ENCODE measurements around the gene PAFAH1B2.
"Not testable (repeated sequence)": the region's sequence is repeated elsewhere in the genome, so short reads cannot be mapped to it uniquely, and the experiment has no call there.

The PAFAH1B2 gene, protein sequence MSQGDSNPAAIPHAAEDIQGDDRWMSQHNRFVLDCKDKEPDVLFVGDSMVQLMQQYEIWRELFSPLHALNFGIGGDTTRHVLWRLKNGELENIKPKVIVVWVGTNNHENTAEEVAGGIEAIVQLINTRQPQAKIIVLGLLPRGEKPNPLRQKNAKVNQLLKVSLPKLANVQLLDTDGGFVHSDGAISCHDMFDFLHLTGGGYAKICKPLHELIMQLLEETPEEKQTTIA

DNA sequence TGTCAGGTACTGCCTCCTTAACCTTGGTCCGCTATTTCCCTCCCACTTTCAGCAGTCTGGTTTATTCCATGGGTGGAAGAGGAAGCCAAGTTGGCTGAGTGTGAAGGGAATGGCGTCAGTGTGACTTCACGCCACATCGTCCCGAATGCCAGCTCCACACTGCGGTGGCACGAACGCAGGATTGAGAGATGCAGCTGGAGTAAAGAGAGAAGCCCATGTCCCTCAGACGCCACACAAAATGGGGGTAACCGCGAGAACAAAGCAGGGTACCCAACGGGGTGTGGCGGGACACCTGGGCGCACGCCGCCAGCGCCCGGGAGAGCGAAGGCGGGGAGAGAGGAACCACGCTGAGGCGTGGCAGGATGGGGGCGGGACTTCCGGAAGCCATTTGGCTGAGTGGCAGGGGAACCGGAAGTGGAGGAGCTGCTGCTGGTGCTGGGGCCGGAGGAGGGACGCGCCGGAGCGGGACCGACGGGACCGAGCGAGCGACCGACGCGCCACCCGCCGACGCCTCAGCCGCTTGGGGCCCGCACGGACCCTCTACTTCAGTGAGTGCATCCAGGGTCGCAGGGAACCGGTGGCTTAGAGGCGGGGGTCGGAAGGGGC lies at the start of gene PAFAH1B2:
PAFAH1B2 (plus strand) TSS at position 417 of the 606 bp plus-strand sequence. CDS start 8,161 bp downstream, outside the sequence.
- peak; percentile 95 for DNase-seq

DNA sequence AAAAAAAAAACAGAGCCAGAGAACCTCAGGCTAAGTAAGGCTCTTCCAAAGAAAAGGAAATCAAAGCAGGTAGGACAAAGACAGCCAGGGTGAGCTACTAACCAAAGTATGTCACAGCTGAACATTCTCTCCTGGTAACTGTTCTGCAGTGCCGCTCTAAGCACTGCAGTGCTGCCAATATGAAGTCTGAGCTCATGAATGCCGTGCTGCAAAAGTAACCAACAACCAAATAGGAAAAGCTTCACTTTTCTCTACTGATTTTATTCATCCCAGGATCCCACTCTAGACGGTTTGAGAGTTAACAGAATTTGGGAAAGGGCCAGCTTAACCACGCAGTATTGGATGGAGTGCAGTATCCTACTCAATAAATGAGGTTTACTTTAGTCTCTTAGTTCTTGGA lies 49.3 kb upstream of the PAFAH1B2 start:
- DNase-seq = peak in 1 of 2 donors; percentile 35

DNA sequence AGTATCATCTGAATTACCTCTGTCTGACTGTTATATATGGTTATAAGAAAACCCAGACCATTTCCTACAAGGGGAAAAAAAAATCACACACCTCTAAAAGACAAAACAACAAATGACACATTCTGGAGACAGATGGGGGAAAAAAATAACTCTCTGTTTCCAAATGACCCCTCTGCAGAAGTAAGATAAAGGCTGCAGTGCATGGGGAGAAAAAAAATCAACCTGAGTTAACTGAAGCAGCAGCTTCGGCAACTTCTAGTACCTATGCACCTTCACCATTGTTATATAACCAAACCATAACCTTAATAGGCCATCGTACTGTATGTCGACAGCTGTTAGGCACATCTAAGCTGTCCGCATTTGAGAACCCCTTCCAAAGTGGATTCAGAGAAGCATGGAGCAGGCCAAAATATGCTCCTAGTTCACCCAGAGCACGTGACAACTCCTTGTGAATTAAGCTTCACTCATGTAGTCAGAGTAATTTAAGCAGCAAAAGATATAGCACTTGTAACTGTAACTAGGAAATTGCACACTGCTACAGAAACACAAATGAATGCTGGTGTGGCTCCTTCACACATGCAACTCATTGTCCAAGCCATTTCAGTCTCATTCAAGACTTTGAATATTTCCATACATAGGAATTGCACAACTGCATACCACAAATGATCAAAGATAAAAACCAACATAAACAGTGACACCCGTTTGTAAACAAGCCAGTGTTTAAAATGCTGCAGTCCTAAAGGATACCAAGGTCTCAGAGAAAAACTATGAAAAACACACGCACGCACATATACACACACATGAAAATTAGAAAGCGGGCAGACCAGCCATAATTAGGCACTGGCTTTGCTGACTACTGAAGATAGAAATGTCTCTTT lies 48.6 kb upstream of the PAFAH1B2 start:
- DNase-seq = peak in 1 of 2 donors; percentile 46

DNA sequence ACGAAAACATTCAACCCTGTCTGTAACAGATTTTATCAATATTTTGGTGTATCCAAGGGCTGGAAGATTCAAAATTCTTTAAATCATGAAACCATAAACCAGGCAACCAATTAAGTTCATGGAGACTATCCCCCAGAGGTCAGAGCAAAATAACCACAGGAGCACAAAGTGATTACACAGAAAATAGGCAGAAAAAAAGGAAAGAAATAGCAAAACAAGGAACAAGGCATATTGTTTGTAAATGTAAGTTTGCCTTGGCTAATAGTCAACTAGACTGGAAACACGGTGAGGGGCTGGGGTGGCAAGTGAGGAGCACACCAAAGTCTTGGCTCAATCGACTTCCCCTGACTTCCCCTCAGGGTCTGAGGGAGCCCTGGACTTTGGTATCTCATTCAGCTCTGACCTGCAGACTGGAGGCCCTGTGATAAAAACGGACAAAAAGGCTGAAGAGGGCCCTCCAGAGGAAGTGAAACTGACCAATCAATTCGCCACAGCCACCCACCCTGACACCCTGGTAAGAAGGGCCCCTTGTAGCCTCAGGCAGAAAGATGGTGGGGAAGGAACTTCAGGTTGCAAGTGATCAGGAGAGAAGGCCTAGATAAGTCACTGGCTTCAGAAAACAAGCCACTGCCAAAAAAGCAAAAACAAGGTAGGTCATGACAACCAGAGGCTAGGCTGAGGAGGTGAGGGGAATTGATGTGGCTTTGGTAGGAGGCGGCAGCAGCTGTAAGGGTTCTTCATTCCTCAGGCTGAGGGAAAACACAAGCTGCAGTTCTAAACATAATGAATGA lies 47.7 kb upstream of the PAFAH1B2 start:
- peak; percentile 66 to 77 for DNase-seq

DNA sequence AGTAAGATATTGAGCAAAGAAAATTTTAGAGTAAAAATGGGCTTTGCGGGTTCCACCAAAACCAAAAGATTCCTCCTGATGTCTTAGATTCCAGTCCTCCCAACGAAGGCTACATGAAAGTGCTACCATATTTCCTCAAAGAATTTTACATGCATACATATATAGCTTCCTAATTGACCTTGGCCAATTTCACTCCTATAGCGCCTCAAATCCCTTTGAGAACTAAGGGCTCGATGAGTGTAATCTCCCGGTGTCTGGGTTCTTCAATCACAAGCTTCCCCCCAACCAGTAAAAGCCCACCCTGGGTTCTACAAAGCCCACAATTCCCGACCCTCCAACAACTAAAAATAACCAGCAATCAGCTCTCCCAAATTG lies 47.1 kb upstream of the PAFAH1B2 start:
- DNase-seq = peak in 1 of 2 donors; percentile 28

DNA sequence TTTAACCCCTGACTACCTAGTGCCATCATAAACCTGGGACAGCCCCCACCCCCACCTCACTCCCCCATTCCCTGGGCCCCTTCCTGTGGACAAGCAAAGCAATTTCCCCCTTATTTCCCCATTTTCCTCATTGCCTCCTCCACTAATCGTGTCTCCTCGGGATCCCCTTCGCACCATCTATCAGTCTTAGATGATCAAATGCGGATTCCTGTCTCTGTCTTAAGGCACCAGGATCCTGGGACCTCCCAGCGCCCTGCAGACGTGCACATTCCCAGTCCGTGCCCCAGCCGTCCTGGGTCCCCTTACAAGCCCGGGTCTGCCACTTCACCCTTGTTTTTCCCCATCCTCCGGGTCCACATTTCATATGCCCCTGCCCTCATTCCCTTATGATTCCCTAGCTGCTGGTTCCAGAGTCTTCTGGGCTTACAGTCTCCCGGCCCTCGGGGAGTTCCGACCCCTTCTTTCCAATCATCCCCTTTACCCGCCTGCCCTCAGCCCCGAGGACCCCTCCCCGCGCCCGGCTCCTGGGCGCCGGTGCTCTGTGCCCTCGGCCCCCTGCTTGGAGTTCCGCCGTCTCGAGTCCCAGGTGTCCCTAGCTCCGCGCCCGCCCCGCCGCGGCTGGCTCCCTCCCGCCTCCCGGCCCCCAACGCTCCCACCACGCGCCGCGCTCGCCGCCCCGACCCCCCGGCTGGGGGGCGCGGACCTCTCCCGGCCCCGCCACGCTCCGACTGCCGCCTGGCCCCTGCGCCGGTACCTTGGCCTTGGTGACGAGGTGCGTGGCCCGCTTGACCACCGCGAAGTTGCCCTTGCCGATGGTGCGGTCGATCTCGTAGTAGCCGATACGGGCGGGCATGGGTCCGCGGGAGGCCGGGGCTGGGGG lies 46.5 kb upstream of the PAFAH1B2 start:
- DNase-seq = peak; percentile 22 to 31

DNA sequence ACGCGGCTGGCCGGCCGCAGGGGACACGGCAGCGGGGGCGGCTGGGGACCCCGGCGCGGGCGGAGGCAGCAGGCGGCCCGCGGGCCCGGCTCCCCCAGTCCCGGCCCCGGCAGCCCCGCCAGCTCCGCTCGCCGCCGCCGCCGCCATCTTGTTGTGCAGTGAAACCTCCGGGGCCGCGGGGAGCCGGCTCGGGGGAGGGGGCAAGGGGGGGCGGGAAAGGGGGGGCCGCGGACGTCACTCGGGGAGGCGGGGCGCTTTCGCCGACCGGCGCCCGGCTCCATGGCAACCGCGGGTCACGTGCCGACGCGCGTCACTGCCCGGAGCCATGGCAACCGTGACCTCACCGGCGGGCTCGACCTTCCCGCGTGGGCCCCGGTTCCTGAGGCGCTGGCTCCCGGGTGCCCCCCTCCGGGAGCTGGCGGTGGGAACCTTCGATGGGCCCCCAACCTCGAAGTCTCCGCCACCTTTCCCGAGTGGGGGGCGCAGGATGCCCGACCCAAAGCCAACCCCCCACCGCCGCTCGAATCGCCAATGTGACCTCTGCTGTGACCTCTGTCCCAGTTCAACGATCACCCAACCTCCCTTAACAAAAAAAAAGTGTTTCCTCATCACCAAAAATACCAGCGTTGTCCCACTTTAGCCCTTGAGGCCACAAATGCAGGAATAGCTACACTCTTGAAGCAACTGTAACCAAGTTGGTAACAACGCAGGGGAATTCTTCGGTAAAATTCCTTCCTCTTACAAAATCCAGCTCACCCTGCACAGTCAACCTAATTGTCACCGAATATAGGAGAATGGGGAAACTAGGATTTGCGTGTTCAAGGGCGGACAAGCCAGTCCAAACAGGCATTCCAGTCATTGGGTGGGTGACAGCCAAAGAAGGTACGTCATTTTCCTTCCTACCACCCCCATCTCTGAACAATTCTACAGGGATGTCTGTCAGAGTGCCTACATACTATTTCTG lies 45.5 kb upstream of the PAFAH1B2 start, which contains the start of gene SIK3:
SIK3 (minus strand) TSS at position 160 of the 964 bp plus-strand sequence; CDS start at position 147, 13 bp downstream.
- peak; percentile 95 to 96 for DNase-seq

DNA sequence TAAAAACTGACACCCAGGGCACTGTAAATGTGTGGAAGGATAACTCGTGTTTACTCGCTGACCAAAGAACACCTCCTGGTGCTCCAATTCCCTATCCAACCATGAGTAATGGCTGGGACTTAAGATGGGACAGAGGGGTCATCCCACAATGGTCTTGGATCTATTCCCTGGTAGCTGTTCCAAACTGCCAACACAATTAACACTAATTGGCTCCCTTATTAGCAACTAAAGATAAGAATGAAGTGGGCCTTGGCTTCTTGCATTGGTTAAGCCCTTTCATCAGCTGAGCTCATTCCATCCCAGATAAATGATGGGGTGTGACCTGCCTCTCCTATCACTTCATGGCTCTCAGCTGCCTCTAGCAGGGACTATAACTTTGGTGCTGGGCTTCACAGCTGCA lies 44.4 kb upstream of the PAFAH1B2 start:
- DNase-seq = no peak

DNA sequence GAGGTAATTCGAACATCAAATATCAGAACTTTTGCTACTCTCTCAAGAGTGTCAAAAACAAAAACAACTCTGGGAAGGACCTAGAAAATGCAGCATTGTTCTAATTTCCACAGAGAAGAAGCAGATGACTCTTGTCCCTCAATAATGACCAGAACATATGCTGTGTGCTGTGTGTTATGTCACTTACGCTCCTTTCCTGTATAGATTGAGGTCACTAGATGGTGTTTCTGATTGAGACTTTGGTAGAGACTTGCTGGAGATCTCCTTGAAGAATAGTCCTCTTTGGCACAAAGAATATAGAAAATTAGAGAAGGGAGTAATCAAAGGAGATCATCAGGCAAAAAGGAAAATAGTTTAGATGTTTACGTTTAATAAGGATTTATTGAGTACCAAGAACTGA lies 43.5 kb upstream of the PAFAH1B2 start:
- DNase-seq = no peak

DNA sequence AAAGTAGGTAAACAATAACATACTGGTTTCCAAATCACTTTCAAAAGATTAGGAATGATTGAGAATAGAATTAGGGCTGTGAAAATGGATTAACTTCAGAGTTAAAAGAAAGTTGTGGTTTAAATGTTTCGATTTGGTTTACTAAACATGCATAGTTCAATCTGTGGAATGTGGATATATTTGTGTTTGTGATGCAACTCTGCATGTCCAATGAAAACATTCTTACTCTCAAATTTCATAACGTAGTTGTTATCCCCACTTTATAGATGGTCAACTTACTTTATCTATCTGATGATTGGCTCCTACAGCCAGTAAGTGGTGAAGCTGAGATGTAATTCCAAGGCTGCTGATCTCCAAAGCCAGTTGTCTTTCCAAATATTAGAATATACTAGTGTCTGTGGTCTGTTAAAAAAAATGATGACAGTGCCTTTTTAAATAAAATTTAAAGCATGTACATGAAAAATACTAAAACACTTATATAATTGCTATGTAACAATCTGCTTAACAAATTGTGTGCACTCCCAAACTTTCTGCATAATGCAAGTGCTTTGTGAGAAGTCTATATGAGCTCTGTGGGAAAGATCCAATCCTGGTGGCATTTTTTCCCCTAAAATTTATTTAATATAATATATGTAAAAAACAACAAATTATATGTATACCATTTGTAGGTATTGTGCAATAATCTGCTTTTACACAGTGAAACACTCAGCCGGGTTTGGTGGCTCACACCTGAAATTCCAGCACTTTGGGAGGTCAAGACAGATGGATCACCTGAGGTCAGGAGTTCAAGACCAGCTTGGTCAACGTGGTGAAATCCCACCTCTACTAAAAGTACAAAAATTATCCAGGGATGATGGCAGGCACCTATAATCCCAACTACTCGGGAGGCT lies 36.1 kb upstream of the PAFAH1B2 start:
- no peak for DNase-seq

DNA sequence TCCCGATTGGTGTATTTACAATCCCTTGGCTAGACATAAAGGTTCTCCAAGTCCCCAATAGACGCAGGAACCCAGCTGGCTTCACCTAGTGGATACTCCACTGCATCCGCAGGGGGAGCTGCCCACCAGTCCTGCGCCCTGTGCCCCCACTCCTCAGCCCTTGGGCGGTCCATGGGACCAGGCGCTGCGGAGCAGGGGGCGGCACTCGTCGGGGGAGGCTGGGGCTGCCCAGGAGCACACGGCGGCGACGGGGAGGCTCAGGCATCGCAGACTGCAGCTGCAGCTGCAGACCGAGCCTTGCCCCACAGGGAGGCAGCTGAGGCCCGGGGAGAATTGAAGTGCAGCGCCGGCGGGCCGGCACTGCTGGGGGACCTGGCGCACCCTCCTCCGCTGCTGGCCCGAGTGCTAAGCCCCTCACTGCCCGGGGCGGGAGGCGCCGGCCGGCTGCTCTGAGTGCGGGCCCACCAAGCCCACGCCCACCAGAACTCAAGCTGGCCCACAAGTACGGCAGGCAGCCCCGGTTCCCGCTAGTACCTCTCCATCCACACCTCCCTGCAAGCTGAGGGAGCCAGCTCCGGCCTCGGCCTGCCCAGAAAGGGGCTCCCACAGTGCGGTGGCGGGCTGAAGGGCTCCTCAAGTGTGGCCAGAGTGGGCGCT lies 33.7 kb upstream of the PAFAH1B2 start:
- no peak for DNase-seq

DNA sequence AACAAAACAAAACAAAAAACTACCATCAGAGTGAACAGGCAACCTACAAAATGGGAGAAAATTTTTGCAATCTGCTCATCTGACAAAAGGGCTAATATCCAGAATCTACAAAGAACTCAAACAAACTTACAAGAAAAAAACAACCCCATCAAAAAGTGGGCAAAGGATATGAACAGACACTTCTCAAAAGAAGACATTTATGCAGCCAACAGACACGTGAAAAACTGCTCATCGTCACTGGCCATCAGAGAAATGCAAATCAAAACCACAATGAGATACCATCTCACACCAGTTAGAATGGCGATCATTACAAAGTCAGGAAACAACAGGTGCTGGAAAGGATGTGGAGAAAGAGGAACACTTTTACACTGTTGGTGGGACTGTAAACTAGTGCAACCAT lies 31.6 kb upstream of the PAFAH1B2 start:
- not testable (repeated sequence) for DNase-seq

DNA sequence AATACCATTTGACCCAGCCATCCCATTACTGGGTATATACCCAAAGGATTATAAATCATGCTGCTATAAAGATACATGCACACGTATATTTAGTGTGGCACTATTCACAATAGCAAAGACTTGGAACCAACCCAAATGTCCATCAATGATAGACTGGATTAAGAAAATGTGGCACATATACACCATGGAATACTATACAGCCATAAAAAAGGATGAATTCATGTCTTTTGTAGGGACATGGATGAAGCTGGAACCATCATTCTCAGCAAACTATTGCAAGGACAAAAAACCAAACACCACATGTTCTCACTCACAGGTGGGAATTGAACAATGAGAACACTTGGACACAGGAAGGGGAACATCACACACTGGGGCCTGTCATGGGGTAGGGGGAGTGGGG lies 31.1 kb upstream of the PAFAH1B2 start:
- DNase-seq = not testable (repeated sequence)

DNA sequence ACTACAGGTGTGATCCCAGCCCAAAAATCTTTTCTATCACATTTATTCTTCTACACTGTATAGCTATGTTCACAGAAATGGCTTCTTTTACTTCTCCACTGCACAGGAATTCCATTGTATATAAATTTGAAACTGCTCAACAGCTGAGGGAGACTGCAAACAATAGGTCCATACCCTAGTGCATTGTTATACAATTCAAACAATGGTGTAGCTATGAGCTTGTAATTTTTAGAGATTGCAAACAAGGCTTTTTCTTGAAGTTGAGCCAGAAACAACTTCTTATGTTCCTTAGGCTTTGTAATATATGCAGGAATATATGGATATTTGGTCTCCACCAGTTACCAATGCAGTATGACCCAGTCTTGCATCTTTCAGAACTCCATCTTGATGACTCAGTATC lies 26.4 kb upstream of the PAFAH1B2 start:
- no peak for DNase-seq

DNA sequence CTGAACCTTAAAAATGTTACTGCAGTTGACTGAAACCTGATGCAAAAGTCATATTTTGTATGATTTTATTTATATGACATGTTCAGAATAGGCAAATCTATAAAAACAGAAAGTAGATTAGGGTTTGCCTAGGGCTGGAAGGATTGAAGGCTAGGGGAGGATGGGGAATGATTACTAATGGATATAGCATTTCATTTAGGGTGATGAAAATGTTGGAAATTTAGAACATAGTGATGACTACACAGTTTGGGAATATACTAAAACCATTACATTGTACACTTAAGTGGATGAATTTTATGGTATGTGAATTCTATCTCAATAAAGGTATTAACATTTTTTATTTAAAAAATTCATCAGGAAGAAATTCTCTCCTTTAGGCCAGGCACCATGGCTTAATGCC lies 22.9 kb upstream of the PAFAH1B2 start:
- no peak for DNase-seq

DNA sequence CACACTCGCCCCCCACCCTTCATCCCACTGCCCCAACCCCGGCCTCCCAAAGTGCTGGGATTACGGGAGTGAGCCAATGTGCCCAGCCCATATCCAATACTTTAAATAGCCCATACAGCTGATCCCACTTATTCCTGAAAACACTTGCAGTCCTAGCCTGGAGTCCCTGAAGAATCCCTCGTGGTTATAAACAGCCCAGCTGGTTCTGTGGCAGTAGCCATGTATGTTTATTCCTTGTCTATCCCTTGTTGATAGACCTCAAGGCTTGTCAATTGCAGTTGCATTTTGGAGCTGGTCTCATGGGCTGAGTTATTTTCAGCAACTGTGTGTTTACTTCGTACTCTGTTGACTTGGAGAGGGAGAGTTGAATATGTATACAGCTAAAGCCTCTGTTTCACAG lies 21.5 kb upstream of the PAFAH1B2 start:
- DNase-seq = no peak

DNA sequence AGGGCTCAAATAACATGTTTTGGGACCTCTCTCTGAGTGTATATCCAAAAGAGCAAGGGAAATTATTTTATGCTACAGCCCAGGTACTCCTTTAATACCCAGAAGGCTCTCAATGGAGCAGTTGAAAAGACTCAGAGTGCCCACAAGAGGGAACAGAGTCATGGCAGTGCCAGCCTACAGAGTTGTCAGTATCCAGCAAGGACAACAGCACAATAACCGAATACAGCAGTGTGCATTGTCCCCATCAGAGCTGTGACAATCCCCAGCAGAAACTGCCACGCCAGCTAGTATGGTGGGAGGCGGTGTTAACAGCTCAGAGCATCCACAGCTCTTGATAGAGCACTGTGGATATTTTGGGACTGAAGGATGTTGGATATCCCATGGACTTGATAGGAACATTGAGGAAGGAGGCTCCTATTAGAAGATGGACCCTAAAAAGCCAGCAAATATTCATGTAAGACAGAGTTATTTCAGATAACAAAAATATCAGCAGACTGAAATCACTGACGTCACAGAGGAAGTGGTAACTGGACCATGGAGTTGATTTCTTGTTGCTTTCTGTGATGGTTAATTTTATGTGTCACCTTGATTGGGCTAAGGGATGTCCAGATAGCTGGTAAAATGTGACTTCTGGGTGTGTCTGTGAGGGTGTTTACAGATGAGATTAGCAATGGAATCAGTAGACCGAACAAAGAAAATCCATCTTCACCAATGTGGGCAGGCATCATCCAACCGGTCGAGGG lies 17.7 kb upstream of the PAFAH1B2 start:
- DNase-seq = no peak
